ENCODE results near the gene AFF2.

The AFF2 gene

GRCh38 chrX:148741441-148741840 is 241.0 kb downstream of the AFF2 start:
- DNase-seq (ENCODE audit: low read depth) = no peak

GRCh38 chrX:148755111-148755510 is 254.7 kb downstream of the AFF2 start:
- no peak for DNase-seq (ENCODE audit: low read depth)

- DNase-seq (ENCODE audit: low read depth) = no peak
Observed at GRCh38 chrX:148763896-148764295, 263.5 kb downstream of the AFF2 start.

- DNase-seq (ENCODE audit: low read depth) = no peak
Observed at GRCh38 chrX:148768296-148768695, 267.9 kb downstream of the AFF2 start.

- no peak for DNase-seq (ENCODE audit: low read depth)
Observed at GRCh38 chrX:148771440-148771839, 271.0 kb downstream of the AFF2 start.

GRCh38 chrX:148774276-148774675 is 273.9 kb downstream of the AFF2 start:
- DNase-seq (ENCODE audit: low read depth) = no peak

GRCh38 chrX:148784137-148784536 is 283.7 kb downstream of the AFF2 start:
- DNase-seq (ENCODE audit: low read depth) = no peak

GRCh38 chrX:148784856-148785255 is 284.4 kb downstream of the AFF2 start:
- no peak for DNase-seq (ENCODE audit: low read depth)

- no peak for DNase-seq (ENCODE audit: low read depth)
Observed at GRCh38 chrX:148785256-148785655, 284.8 kb downstream of the AFF2 start.

- DNase-seq (ENCODE audit: low read depth) = no peak
Observed at GRCh38 chrX:148788449-148788848, 288.0 kb downstream of the AFF2 start.

- no peak for DNase-seq (ENCODE audit: low read depth)
Observed at GRCh38 chrX:148794350-148794749, 293.9 kb downstream of the AFF2 start.

- no peak for DNase-seq (ENCODE audit: low read depth)
Observed at GRCh38 chrX:148804579-148805355, 304.4 kb downstream of the AFF2 start.

- no peak for DNase-seq (ENCODE audit: low read depth)
Observed at GRCh38 chrX:148806145-148806870, 305.9 kb downstream of the AFF2 start.

GRCh38 chrX:148808833-148809232 is 308.4 kb downstream of the AFF2 start:
- no peak for DNase-seq (ENCODE audit: low read depth)

- DNase-seq (ENCODE audit: low read depth) = no peak
Observed at GRCh38 chrX:148811236-148811635, 310.8 kb downstream of the AFF2 start.

- DNase-seq (ENCODE audit: low read depth) = no peak
Observed at GRCh38 chrX:148813422-148813821, 313.0 kb downstream of the AFF2 start.

GRCh38 chrX:148813967-148814366 is 313.6 kb downstream of the AFF2 start:
- no peak for DNase-seq (ENCODE audit: low read depth)

GRCh38 chrX:148815218-148815961 is 315.0 kb downstream of the AFF2 start:
- DNase-seq (ENCODE audit: low read depth) = no peak

GRCh38 chrX:148823986-148824385 is 323.6 kb downstream of the AFF2 start:
- DNase-seq (ENCODE audit: low read depth) = no peak

- no peak for DNase-seq (ENCODE audit: low read depth)
Observed at GRCh38 chrX:148825696-148826095, 325.3 kb downstream of the AFF2 start.

- no peak for DNase-seq (ENCODE audit: low read depth)
Observed at GRCh38 chrX:148836741-148837140, 336.3 kb downstream of the AFF2 start.

GRCh38 chrX:148850631-148851030 is 350.2 kb downstream of the AFF2 start:
- no peak for DNase-seq (ENCODE audit: low read depth)

GRCh38 chrX:148854306-148854705 is 353.9 kb downstream of the AFF2 start:
- no peak for DNase-seq (ENCODE audit: low read depth)
